OCI-M1 (cell line): ENCODE results near the gene HOOK1.
"Not testable (repeated sequence)": the region's sequence is repeated elsewhere in the genome, so short reads cannot be mapped to it uniquely, and the experiment has no call there.

ENCODE experiments used
- DNase-seq: peaks from one replicate; lab custom pipeline; 2025; lab: John Stamatoyannopoulos, UW

The HOOK1 gene

DNA sequence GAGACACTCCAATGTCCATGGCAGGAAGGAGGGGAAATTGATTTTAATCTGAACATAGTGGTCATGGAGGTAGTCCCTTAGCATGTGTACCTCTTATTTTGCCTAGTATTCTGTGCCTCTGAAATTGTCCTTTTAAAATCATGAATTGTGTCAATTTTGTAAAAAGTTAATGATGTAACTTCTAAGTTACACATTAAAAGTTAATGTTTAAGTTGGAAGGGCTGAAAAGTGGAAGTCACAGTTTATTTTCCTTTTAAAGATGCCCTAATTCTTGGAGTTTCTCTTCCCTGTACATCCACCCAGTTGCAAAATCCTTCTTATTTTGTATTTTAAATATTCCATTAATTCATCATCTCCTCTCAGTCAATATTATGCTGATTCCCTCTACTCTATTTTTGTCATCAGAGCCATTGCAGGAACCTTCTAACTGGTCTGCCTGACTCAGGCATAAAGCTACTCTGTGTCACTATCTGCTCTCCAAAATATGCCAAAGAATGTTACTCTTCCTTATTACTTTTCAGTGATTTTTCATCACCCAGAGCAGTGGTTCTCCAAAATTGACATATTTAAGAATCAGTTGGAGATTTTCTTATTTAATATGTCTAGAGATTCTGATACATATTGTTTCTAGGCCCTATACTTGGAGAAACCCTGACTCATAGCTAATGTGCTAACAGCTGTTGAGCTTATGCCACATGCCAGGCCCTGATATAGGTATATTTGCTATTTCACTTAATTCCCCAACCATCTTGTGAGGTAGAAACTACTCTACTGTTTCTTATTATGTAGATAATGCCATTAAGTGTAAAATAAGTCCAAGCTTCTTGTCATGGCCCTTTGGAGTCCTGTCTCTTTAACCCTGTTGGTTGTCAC lies 5.1 kb downstream of the HOOK1 start:
- peak; percentile 22 for DNase-seq

DNA sequence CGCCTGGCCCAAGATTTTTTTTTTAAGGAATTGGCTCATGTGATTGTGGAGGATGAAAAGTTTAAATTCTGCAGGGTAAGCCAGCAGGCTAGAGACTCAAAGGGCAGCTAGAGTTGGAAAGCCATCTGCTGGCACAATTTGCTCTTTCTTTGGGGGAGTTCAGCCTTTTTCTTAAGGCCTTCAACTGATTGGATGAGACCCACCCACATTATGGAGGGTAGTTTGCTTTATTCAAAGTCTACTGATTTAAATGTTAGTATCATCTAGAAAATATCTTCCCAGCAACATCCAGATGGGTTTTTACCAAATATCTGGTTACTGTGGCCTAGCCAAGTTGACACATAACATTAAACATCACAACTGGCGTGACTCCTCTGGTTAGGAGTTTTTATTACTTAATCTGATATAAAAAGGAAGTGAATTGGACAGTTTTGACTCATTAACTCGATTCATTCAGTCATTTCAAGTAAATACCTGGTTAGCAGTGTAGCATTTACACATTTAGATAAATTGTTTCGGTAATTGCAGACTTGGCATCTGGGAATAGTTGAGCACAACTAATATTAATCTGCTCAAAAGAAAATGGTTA lies 12.4 kb downstream of the HOOK1 start:
- no peak for DNase-seq

DNA sequence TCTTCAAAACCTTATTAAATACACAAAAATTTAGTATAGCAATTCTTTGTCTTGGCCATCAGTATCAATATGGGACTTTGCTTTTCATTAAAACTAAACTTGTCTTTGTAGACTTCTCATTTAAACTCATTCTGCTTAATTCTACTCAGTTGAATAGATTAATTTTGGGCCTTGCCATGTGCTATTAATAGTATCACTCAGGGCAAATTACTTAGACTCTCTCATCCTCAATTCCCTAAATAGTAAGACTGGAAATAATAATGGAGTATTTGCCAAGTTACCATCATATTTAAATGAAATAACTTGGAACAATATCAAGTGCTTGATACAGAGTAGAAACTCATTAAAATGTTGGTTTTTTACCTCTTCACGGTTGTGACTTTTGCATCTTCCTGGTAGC lies 13.4 kb downstream of the HOOK1 start:
- no peak for DNase-seq

DNA sequence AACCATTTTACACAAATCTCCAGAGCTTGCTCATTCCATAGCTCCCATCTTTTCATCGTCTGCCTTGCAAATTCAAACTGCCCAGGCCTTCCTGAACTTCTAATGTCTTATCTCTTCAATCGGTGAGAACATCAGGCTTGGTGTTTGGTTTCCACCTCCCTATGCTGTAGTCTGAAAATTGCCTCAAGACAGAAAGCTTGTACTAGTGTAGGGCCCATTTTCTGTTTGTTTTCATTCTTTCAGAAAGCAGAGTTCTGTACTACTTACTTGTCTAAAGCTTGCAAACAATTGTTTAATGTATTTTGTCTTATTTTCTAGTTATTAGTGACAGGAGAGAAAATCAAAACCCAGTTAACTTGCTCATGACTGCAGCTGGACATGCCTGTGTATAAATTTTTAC lies 16.8 kb downstream of the HOOK1 start:
- no peak for DNase-seq

DNA sequence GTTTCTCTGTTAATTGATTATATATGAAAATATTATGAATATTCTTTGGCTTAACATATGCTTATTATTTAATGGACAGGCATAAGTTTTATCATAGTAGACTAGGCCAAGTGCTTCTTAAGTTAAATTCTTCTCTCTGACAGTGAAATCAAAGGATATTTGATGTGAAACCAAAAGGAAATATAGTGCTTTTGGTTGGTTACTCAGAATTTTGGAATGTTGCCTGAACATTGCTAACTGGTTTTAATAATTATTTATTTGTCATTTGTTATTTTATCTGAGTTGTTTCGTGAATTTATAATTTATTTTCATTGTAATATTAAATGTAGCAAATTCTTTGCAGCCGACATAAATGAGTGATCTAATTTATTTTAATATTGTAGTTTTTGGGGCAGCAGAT lies 18.3 kb downstream of the HOOK1 start:
- no peak for DNase-seq

DNA sequence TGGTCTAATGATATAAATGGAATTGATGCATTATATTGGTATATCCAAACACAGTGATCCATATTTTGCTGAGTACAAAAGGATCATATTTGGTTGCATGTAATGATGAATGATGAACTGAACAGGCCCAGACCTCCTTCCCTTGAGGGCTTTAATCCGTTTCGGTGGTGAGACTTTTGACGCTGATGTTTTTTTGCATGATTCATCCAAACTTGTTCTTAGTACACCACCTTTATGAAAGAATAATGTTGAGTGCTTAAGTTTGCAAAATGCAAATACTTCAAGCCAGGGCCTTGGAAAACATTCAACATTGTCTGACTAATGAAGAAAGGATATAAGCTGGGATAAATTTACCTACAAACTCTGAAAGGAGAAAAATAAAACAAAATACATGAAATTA lies 19.2 kb downstream of the HOOK1 start:
- no peak for DNase-seq

DNA sequence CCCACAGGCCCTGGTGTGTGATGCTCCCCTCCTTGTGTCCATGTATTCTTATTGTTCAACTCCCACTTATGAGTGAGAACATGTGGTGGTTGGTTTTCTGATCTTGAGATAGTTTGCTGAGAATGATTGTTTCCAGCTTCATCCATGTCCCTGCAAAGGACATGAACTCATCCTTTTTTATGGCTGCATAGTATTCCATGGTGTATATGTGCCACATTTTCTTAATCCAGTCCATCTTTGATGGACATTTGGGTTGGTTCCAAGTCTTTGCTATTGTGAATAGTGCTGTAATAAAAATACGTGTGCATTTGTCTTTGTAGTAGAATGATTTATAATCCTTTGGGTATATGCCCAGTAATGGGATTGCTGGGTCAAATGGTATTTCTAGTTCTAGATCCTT lies 23.1 kb downstream of the HOOK1 start:
- not testable (repeated sequence) for DNase-seq

DNA sequence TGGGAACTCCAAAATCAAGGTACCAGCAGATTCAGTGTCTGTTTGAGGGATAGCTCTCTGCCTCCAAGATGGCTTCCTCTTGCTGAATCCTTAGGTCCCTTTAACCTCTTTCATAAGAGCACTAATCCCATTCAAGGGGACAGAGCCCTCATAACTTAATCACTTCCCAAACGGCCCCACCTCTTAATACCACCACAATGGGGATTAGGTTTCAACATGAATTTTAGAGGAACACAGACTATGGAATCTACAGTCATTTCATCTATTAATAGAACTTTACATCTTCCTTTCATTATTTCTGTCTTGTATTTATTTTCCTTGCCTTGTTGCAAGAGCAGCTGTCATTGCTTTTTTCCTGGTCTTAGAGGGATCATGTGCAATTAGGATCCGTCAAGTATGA lies 30.3 kb downstream of the HOOK1 start:
- no peak for DNase-seq

DNA sequence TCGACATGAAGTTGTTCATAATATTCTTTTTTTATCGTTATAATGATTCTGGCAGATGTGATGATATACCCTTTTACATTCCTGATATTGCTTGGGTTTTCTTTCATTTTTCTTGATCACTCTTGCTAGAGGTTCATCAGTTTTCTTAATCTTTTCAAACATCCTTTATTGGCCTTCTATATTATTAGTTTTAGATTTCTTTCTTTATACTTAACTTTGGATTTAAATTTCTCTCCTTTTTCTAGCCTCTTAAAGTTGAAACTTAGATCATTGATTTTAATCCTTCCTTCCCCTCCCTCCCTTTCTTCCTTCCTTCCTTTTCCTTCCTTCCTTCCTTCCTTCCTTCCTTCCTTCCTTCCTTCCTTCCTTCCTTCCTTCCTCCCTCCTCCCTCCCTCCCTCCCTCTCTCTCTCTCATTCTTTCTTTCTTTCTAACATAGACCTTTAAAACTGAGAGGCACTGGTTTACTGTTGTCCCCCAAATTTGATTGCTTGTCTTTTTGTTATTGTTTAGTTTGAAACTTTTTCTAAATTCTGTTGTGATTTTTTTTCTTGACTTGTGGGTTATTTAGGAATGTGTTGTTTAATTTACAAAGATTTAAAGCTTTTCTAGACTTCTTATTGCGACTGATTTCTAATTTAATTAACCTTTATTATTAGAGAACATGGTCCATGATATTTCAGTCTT lies 31.6 kb downstream of the HOOK1 start:
- no peak for DNase-seq

DNA sequence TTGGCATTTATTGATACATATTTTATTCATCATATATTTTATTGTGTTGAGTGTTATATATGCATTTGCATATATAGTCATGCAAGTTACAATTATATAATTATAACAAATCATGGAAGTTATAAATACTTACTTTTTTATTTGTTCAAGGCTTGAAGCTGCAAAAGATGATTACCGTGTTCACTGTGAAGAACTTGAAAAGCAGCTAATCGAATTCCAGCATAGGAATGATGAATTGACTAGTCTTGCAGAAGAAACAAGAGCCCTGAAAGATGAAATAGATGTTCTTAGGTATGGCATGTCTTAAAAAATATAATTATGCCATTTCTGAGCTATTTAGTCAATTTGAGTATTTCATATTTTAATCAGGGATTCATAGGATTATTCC lies 32.1 kb downstream of the HOOK1 start:
- DNase-seq = no peak

DNA sequence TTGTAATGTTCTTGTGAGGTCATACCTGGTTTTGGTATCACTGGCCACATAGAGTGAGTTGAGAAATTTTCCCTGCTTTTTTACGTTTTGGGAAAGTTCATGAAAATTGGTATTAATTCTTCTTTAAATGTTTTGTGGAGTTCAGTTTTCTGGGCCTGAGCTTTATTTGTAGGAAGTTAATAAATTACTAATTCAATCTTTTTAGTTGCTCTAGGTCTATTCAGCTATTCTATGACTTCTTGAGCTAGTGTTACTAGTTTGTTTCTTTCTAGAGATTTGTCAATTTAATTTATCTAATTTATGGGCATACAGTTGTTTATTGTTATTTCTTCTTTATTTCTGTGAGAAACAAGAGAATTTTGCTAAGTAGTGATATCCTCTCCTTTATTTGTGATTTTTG lies 37.4 kb downstream of the HOOK1 start:
- no peak for DNase-seq

DNA sequence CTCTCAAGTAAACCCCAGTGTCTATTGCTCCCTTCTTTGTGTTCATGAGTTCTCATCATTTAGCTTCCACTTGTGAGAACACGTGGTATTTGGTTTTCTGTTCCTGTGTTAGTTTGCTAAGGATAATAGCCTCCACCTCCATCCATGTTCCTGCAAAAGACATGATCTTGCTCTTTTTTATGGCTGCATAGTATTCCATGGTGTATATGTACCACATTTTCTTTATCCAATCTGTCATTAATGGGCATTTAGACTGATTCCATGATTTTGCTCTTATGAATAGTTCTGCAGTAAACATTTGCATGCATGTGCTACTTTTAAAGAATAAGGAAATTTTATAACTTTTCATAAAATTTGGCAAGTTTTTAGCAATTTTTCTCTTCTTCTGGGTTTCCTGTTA lies 40.5 kb downstream of the HOOK1 start:
- DNase-seq = not testable (repeated sequence)

DNA sequence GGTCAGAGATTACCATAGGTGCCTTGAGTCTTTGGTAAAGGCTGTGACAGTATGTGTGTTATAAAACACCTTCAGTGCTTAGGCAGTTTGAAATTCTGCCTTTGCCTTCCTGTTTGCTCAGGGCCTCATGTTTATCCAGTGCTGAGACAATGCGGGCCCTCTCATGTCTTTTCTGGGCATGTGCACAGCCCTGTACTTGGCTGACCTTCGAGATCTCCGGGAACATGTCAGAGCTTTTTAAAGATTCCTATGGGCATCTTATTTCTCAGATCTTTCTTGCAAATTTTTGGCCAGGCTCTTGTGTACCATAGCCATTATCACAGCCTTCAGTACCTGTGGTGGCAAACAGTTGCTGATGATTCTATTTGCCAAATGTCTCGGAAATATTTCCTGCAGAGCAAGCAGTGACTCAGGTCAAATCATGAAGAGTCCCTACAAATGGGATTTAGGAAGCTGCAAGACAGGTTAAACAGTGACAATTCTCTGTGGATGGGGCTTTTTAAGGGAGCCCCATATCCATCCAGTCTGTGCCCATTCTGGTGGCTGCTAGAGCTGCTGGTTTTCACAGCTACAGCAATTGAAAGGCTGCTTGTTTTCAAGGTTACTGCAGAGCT lies 42.1 kb downstream of the HOOK1 start:
- DNase-seq = no peak

DNA sequence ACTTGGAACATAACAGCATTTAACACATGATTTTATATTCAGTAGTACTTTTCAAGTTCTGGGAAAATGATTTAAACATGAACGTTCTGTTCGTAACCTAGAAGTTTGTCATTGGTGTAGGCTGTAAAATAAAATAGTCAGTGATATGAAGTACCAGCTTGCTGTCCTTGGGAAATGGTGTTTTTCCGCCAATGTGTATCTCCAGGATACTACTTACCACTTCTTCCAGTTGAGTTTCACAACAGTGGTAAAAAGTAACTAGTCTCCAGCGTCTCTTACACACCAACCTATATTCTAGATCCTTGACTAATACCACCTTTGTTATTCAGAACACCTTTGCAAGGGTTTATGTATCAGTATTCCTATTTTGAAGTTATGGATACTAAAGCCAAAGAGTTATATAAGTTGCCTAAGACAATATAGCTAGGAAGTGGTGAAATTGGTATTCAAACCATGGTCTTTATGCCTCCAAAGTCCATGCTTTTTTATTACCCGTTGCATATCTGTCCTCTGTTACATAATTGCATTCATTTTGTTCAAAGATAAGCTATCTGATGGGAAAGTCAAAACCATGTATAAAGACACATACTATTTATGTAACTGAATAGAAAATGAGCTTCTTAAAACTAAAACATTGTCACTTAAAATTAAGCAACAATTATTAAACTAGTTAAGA lies 43.1 kb downstream of the HOOK1 start:
- DNase-seq = no peak

DNA sequence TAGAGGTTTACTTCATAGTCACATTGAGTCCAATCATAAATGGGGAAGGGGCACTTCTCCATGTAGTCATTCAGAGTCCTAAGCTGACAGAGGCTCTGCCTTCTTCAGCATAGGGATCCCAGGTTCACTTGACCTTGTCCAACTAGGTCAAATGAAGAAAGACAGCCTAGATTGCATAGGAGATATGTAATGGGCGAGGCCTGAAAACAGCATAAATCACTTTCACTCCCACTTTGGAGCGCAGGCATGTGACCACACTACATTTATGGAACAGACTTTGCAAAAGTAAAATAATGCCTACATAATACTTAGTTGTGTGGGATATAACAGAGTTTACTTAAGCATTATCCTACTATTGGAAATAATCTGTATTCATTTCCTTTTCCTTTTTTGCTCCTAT lies 51.7 kb downstream of the HOOK1 start:
- no peak for DNase-seq

DNA sequence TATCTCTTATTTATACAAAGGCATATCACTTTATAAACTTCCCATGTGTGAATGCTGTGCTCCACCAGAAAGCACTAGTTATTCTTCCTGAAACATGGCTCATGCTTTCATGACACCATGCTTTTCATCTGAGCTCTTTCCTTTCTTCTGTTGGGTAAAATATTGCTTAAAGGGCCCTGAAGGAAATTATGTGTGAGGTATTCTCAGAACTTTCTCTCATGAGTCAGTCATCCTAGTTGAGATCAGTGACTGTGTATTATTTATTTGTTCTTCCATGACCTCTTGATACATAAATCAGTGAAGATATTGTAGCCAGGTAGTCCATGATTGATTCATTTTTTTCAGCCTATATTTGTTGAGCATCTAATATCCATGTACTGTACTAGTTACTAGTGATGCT lies 57.0 kb downstream of the HOOK1 start:
- no peak for DNase-seq

DNA sequence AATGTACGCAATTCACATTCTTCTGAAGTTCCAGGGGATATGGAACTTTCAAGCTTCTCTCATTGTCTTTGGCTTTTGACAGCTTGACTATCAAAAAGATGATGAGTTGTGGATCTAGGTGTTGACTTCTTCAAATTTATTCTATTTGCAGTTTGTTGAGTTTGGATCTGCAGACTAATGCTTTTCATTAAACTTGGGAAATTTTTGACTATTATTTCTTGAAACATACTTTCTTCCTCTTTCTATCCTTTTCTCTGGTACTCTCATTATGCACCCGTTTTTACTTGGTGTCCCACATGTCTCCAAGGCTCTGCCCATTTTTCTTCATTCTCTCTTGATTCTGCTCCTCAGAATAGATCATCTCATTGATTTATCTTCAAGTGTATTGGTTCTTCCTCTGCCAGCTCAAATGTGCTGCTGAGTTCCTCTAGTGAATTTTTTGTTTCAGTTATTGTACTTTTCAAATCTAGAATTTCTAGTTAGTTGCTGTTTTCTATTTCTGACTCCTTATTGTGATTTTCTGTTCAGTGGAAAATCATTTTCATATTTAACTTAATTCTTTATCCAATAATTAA lies 62.4 kb downstream of the HOOK1 start:
- no peak for DNase-seq

DNA sequence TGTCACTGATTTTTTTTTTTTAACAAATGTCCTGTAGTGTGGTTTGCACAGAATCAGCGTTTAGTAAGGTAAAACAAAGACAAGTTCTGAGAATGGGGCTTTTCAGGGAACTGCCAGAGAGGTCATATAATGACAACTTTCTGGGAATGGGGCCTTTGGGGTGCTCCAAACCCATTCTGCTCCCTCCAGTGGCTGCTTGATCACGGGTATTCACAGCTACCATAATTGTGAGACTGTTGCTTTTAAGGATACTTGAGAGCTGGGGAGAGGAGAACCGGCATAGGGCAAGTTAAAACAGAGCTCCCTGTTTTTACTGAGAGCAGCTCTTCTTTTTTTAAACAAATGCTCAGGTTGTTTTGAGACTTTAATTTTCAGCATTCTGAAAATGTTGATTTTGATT lies 63.6 kb downstream of the HOOK1 start:
- no peak for DNase-seq

DNA sequence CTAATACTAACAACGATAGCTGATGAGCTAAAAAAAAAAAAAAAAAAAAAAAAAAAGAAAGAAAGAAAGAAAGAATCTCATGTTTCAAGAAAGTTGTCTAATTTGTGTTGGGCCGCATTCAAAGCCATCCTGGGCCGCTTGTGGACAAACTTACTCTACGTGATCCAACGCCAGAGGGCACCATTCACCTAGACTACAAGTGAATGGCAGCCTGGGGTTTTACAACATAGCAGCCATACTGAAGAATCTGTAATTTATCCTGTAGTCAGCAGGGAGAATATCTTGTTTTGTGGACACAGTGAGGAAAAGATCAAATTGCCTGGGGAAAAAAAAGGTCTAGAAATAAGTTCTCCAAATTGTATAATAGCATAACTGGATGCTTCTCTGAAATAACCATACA lies 64.8 kb downstream of the HOOK1 start:
- DNase-seq = peak; percentile 82

DNA sequence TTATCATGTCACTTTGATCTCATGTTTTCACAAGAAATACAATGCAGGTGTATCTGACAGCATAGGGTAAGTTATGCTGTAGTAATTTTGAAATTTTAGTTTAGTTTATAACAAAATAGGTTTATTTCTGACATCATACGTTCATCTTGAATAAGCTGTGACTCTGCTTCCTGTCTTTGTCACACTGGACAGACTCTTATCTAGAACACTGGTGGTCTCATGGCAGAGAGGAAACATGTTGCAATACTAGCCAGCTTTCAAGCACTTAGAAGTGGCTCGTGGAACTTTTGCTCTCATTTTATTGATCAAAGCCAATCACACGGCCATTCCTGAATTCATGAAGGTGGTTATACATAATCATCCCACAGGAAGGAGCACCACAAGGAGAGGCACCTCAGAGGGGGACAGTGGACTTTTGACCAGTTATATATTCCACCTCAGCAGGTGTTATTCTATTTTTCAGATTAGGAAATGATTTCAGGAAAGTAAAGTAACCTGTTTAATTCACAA lies 65.3 kb downstream of the HOOK1 start:
- peak; percentile 59 for DNase-seq

DNA sequence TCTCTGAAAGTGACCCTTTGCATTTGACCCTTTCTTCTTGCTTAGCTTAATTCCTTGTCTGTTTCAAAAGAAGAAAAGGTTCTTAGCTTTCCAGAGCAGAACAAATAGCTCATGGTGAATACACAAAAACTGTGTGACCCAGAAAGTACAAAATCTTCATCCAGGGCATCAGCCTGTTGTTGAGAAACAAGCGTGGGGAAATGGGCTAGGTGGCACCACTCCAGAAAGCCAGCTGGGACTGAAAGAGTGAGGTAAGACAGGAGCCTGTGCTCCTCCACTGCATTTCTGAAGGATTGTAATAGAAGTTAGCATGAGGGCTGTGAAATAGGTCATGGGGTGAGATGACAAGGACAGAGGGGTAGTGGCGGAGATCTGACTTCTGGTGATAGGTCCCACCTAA lies 66.0 kb downstream of the HOOK1 start:
- DNase-seq = no peak
